HG03354 (cell line): ENCODE data around the gene SIK1.
A peak's percentile ranks its signal among the peaks of the same experiment; 100 is the strongest.
"Not testable (repeated sequence)": the region's sequence is repeated elsewhere in the genome, so short reads cannot be mapped to it uniquely, and the experiment has no call there.

Experiments used
- ATAC-seq: cut with Tn5 transposase; IDR thresholded peaks from one replicate; pipeline ENCODE4 v1.9.1; 2021; ENCODE audit warnings: mild to moderate bottlenecking; ENCODE audit not compliant: unreplicated experiment, poor library complexity, severe bottlenecking

The SIK1 gene

GRCh38 chr21:43426404-43427241, at the start of gene SIK1:
TSS of gene SIK1 (minus strand) at chr21:43427131. CDS start at chr21:43426178, 953 bp downstream.
- ATAC-seq = peak; percentile 7

DNA sequence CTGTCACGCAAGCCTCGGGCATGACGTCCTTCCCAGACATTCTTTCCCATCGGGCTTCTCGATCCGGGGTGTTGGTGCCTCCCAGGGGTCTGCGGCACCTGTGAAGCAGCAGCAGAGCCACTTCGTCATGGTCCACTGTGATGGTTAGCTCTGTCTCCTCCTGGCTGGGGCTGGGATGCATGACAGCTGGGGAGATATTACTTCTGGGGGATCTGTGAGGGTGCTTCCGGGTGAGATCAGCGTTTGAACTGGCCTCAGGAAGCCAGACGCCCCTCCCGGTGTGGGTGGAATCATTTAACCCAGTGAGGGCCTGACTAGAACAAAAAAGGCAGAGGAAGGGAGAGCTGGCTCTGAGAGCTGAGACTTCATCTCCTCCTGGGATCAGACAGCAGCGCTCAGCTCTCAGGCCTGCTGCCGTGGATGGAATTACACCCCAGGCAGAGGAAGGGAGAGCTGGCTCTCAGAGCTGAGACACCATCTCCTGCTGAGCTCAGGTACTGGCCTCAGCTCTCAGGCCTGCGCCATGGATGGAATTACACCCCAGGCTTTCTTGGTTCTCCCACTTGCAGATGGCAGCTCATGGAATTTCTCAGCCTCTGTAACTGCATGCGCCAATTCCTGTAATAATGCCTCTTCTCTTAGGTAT, 44.8 kb upstream of the SIK1 start:
- not testable (repeated sequence) for ATAC-seq

DNA sequence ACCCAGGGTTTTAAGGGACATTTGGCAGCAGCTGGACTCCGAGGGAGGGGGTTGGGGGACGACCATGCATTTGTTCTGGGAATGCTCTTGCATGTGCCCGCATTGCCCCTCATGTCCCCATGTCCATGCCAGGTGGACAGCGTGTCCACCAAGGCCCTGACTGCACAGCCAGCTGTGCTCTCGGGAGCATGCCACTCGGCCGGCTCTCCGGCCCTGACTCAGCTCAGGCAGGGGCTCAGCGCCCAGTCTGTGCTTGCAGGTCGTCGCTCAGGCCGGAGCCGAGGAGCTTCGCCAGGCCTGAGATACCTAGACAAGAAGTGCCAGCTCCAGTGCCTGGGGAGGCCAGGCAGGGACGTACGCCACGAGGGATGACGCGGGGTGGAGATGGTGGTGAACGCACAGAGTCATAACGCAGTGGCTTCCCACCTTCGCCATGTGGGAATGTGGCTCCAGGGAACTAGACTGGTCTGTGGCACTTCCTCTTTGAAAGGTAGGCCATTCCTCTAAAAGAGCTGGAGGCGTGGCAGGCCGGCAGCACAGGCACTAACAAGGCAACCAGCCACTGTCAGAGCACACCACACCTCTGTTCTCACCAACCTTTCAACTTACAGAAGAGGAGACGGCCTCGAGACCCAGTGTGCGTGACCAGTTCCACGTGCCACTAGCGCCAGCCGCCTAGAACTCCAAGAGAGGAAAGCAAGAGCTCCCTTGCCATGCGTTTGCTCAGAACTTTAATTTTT, 43.0 kb upstream of the SIK1 start:
- not testable (repeated sequence) for ATAC-seq

GRCh38 chr21:43467785-43468184, 40.9 kb upstream of the SIK1 start:
- ATAC-seq = no peak

GRCh38 chr21:43465159-43465558, 38.2 kb upstream of the SIK1 start:
- not testable (repeated sequence) for ATAC-seq

- ATAC-seq = not testable (repeated sequence)
Measured at GRCh38 chr21:43463498-43464261, 36.7 kb upstream of the SIK1 start.

- not testable (repeated sequence) for ATAC-seq
Measured at GRCh38 chr21:43462932-43463331, 36.0 kb upstream of the SIK1 start.

DNA sequence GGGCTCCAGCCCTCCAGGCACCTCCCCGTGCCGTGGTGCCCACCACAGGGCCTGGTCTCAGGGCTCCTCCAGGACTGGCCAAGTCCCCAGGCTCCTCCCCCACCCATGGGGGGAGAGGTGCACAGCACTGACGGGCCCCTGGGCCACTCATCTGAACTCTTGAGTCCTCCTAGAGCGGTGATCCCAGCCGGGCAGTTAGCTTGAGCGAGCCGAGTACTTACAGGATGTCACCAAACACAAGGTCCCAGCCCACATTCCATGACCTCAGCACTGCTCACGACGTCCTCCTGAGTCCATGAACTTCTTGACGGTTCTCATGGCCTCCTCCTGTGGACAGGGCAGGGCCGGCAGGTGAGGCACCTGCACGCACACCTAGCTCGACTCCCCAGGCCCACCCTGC, 33.5 kb upstream of the SIK1 start:
- ATAC-seq = not testable (repeated sequence)

GRCh38 chr21:43458995-43459394, 32.1 kb upstream of the SIK1 start:
- not testable (repeated sequence) for ATAC-seq

DNA sequence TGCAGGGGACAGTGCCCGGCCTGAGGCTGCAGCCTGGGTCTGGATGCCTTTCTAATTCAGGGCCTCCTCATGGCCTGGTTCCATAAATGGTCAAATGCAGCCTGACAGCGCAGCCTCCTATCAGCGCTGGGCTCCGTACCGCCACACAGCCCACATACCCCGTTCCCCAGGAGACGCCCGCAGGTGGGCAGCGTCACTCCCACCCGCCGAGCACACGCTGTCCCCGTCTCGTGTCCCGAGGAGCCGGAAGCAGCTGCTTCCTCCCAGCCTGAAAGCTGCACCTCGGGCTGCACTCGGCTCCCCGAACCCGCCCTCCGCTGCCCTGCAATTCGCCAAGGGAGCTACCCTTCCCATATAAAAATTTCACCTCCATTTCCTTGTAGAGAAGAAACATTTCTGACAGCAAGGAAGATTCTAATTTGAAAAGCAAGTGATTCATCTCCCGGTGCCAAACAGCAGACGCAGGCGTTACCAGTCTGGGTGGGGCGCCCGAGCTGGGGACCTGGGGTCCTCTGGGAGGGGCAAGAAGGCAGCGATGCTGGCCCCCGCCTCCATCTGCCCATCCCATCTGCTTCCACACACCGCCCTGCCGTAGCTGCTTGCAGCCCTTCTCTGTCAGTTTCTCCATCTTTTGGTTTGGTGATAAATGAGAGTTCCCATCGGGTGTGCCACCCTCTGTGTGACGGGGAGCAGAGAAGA, 29.8 kb upstream of the SIK1 start:
- ATAC-seq = not testable (repeated sequence)

- ATAC-seq = not testable (repeated sequence)
Measured at GRCh38 chr21:43455717-43456116, 28.8 kb upstream of the SIK1 start.

DNA sequence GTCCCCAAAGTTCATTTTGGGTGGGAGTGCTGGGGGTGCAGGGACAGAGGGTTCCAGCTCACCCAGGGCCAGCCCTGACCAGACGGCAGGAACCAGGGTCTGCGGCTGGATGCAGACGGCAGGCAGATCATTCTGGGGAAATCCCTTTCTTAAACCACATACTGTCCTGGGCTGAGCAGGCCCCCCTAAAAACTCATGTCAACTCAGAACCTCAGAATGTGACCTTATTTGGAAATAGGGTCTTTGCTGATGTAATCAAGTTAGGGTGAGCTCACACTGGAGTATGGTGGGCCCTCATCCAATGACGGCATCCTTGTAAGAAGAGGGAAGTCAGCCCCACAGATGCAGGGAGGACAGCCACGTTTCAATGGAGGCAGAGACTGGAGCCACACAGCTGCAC, 27.2 kb upstream of the SIK1 start:
- not testable (repeated sequence) for ATAC-seq

DNA sequence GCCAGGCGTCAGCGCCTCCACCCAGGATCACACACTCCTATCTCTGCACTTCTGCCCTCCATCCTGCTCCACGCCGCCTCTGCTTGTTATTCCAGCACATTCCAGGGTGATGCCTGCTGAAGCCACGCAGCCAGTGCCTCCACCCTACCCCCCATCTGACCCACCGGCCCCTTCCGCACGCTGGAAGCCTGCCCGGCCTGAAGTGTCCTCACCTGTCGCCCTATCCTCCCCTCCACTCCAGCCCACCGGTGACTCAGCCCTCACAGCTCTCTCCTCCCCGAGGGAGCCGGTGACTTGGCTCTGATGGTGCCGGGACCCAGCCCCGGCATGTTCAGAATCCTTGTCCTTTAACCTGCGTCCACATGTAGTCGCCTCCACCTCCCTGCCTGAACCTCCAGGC, 24.9 kb upstream of the SIK1 start:
- not testable (repeated sequence) for ATAC-seq

DNA sequence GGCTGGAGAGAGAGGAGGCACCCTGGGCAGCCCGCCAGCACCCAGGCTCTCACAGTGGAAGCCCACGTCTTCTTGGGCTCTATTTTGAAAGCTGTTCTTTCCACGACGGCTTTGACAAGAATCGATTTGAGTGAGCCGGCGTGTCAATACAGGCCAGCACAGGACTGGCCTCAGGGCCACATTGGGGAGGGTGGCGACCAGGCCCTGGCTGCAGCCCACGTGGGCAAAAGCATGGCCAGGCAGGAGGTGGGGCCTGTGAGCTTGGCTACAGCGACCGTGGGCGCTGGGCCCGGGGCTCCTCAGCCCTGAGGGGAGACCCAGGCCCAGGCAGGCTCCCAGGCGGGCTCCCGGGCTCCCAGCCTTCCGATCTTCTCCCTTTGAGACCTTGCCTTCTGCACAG, 23.4 kb upstream of the SIK1 start:
- not testable (repeated sequence) for ATAC-seq

DNA sequence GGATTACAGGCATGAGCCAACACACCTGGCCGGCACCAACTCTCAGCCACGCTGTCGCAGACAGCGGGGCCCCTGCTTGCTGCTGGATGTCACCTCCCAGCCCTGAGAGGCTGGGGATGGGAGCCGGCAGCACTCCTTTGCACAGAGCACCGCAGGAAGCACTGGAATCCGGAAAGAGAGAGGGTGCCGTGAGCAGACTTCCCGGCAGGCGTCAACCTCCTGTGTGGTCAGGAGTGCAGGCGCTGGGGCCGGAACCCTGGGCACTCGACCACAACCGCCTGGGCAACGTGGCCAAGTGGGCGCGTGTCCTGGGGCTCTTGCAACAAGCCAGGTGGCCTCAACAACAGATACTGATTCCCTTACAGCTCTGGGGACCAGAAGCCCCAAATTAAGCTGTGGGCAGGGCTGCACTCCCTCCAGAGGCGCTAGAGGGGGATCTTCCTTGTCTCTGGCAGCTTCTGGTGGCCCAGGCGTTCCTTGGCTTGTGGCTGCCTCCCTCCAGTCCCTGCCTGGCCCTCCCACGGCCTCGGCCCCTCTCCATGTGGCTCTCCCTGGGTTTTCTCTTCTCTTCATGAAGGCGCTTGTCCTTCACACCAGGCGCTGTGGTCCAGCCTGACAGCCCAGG, 20.5 kb upstream of the SIK1 start:
- ATAC-seq = not testable (repeated sequence)

GRCh38 chr21:43446277-43446932, 19.5 kb upstream of the SIK1 start:
- ATAC-seq = not testable (repeated sequence)

DNA sequence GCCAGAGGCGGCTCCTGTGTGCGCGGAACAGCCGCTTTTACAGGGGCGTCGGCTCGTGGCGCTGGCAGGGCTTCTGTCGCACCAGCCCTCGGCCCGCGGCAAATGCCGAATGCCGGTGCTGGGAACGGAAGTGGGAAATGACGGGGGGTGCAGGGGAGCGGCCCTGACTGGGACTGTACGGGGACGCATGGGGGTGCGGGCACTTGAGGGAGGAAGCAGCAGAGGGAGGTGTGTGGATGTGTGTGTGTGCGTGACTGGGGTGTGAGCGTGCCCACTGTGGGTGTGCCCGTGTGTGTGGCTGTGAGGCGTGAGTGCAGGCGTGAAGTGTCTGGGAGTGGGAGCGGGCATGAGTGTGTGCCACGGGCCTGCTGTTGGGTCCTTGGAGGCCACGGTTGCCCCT, 17.6 kb upstream of the SIK1 start:
- not testable (repeated sequence) for ATAC-seq

- ATAC-seq = not testable (repeated sequence)
Measured at GRCh38 chr21:43442571-43442970, 15.6 kb upstream of the SIK1 start.
